ENCODE data around the gene SAMD8. TPM values are rescaled to one million over a fixed set of nuclear protein-coding genes. Genes with fewer than 3 reads are reported as not detected.

SAMD8 gene
- total and polyA plus RNA-seq, 2 donors (not counting 1 experiment from before 2014, with no cell fraction given): 15.9 to 35.7 TPM

- Histone ChIP-seq H3K27ac (ENCODE audit: low read length in 2 of 2) (no peak overlapping the region), H3K9ac (ENCODE audit: low read length) (no peak overlapping the region), H3K4me1 (ENCODE audit: control insufficient read depth in 2 of 2, insufficient read depth in 2 of 2, low read length in 2 of 2) (peaks cover 0 to 7% of the 10 kb centered on the region in 2 donors), H3K4me2 (replicated peaks; ENCODE audit: low read depth, low read length, poor library complexity, severe bottlenecking) (no peak overlapping the region), H4K20me1 (ENCODE audit: control insufficient read depth, insufficient read depth, low read length, poor library complexity, severe bottlenecking) (no peaks in the 10 kb centered on the region), H3K36me3 (replicated peaks in 1 of 2; ENCODE audit: control extremely low read depth in 1 of 2, control insufficient read depth in 1 of 2, extremely low read depth in 1 of 2, insufficient read depth in 2 of 2, low read length in 1 of 2) (no peaks in the 10 kb centered on the region), H3K9me3 (ENCODE audit: control extremely low read depth in 1 of 3, control insufficient read depth in 2 of 3, insufficient read depth in 1 of 3, low read length in 2 of 3) (no peaks in the 10 kb centered on the region), H3K79me2 (ENCODE audit: control insufficient read depth, insufficient read depth, low read length) (no peaks in the 10 kb centered on the region), H2AFZ (ENCODE audit: insufficient read depth, low read depth, low read length, poor library complexity, severe bottlenecking) (no peak overlapping the region), H3K27me3 (replicated peaks in 1 of 4; ENCODE audit: control extremely low read depth in 1 of 4, control insufficient read depth in 3 of 4, insufficient read depth in 4 of 4, low read length in 3 of 4) (no peaks in the 10 kb centered on the region), H3K4me3 (ENCODE audit: control extremely low read depth in 1 of 5, extremely low read depth in 1 of 5, insufficient read depth in 1 of 5, low read depth in 2 of 5, low read length in 4 of 5) (no peak overlapping the region)
- Mint-ChIP-seq H3K27me3 (no peaks in the 10 kb centered on the region), H3K4me3 (no peak overlapping the region), H3K9me3 (ENCODE audit: insufficient read depth) (no peaks in the 10 kb centered on the region), H3K27ac (no peak overlapping the region), H3K4me1 (no peaks in the 10 kb centered on the region)
- ChIA-PET POLR2A (no interaction called here), CTCF (interaction anchor here (0.6 to 11.8 kb wide), 6 partner anchors 8 to 1215 kb away, joined by 3 to 103 read pairs (median 10); a partner anchor contains a TSS)
- DNase-seq: no peak
- intact Hi-C loops (cut with micrococcal nuclease): no loop called here
- no peak for TF ChIP-seq CTCF (IDR thresholded peaks at IDR 0.05)
- TF ChIP-seq EZH2 (IDR thresholded peaks at IDR 0.05; ENCODE audit: borderline replicate concordance, insufficient read depth, low read depth, low read length, poor library complexity, severe bottlenecking): no peak
- WGBS (ENCODE audit: insufficient coverage): 100% methylated on average over 5 of the region's 12 CpGs
- ATAC-seq (ENCODE audit: low read depth): no peak
Observed at GRCh38 chr10:75101416-75102251, 9.8 kb upstream of the SAMD8 start.

Measured in B cell (primary cell).